HEK293 (cell line): ENCODE measurements around the gene C1GALT1C1L.

Source experiments
- GLIS2 ChIP-seq: fragments of 450-650 bp; formaldehyde crosslinking; IDR thresholded peaks from 2 replicates; pipeline ENCODE4 v1.5.1; 2016; ENCODE audit warnings: missing biosample characterization, missing genetic modification characterization
- KLF10 ChIP-seq: fragments of 450-650 bp; IDR thresholded peaks from 2 replicates; pipeline ENCODE4 v1.5.1; 2018; ENCODE audit warnings: missing biosample characterization, mild to moderate bottlenecking, missing genetic modification characterization
- MYNN ChIP-seq: fragments of 450-650 bp; formaldehyde crosslinking; IDR thresholded peaks from 2 replicates; pipeline ENCODE4 v1.5.1; 2016; ENCODE audit warnings: missing biosample characterization, missing genetic modification characterization, borderline replicate concordance
- RBAK ChIP-seq: fragments of 450-650 bp; formaldehyde crosslinking; IDR thresholded peaks from 2 replicates; pipeline ENCODE4 v1.5.1; 2016; ENCODE audit warnings: missing biosample characterization, missing genetic modification characterization
- REPIN1 ChIP-seq: fragments of 450-650 bp; formaldehyde crosslinking; IDR thresholded peaks from 2 replicates; pipeline ENCODE4 v1.5.1; 2017; ENCODE audit warnings: missing biosample characterization, missing genetic modification characterization, low read depth
- SALL2 ChIP-seq: fragments of 450-650 bp; formaldehyde crosslinking; IDR thresholded peaks from 2 replicates; pipeline ENCODE4 v1.5.0; 2017; ENCODE audit warnings: missing biosample characterization, mild to moderate bottlenecking, missing genetic modification characterization, borderline replicate concordance
- SP3 ChIP-seq: fragments of 450-650 bp; formaldehyde crosslinking; IDR thresholded peaks from 2 replicates; pipeline ENCODE4 v1.5.1; 2016; ENCODE audit warnings: missing biosample characterization, missing genetic modification characterization
- TCF7L2 ChIP-seq: IDR thresholded peaks from 2 replicates; pipeline ENCODE4 v1.6.1; 2011; ENCODE audit warnings: low read depth, mild to moderate bottlenecking, inconsistent platforms, low read length, moderate library complexity, borderline replicate concordance
- ZBTB20 ChIP-seq: fragments of 450-650 bp; formaldehyde crosslinking; IDR thresholded peaks from 2 replicates; pipeline ENCODE4 v1.5.1; 2016; ENCODE audit warnings: missing biosample characterization, missing genetic modification characterization
- ZBTB21 ChIP-seq: fragments of 450-650 bp; formaldehyde crosslinking; IDR thresholded peaks from 2 replicates; pipeline ENCODE4 v1.5.1; 2017; ENCODE audit warnings: missing biosample characterization, missing genetic modification characterization
- ZNF138 ChIP-seq: fragments of 450-650 bp; formaldehyde crosslinking; IDR thresholded peaks from 2 replicates; pipeline ENCODE4 v1.5.1; 2016; ENCODE audit warnings: missing biosample characterization, missing genetic modification characterization, borderline replicate concordance
- ZNF146 ChIP-seq: fragments of 450-650 bp; formaldehyde crosslinking; IDR thresholded peaks from 2 replicates; pipeline ENCODE4 v1.5.1; 2016; ENCODE audit warnings: missing biosample characterization, missing genetic modification characterization
- ZNF155 ChIP-seq: fragments of 450-650 bp; formaldehyde crosslinking; IDR thresholded peaks from 2 replicates; pipeline ENCODE4 v1.5.1; 2016; ENCODE audit warnings: missing biosample characterization, missing genetic modification characterization
- ZNF2 ChIP-seq: fragments of 450-650 bp; formaldehyde crosslinking; IDR thresholded peaks from 2 replicates; pipeline ENCODE4 v1.5.1; 2016; ENCODE audit warnings: missing biosample characterization, missing genetic modification characterization
- ZNF202 ChIP-seq: fragments of 450-650 bp; formaldehyde crosslinking; IDR thresholded peaks from 2 replicates; pipeline ENCODE4 v1.5.1; 2016; ENCODE audit warnings: missing biosample characterization, missing genetic modification characterization, borderline replicate concordance
- ZNF214 ChIP-seq: fragments of 450-650 bp; formaldehyde crosslinking; IDR thresholded peaks from 2 replicates; pipeline ENCODE4 v1.5.1; 2017; ENCODE audit warnings: missing biosample characterization, mild to moderate bottlenecking, missing genetic modification characterization, borderline replicate concordance
- ZNF266 ChIP-seq: fragments of 450-650 bp; formaldehyde crosslinking; IDR thresholded peaks from 2 replicates; pipeline ENCODE4 v1.5.1; 2016; ENCODE audit warnings: missing biosample characterization, missing genetic modification characterization, low read depth
- ZNF335 ChIP-seq: fragments of 450-650 bp; formaldehyde crosslinking; conservative IDR thresholded peaks from 2 replicates; pipeline ENCODE4 v1.5.1; 2016; ENCODE audit warnings: missing biosample characterization, missing genetic modification characterization
- ZNF350 ChIP-seq: fragments of 450-650 bp; formaldehyde crosslinking; IDR thresholded peaks from 2 replicates; pipeline ENCODE4 v1.5.0; 2017; ENCODE audit warnings: missing biosample characterization, mild to moderate bottlenecking, missing genetic modification characterization
- ZNF48 ChIP-seq: fragments of 450-650 bp; formaldehyde crosslinking; IDR thresholded peaks from 2 replicates; pipeline ENCODE4 v1.5.1; 2016; ENCODE audit warnings: missing biosample characterization, missing genetic modification characterization
- ZNF544 ChIP-seq: fragments of 450-650 bp; formaldehyde crosslinking; IDR thresholded peaks from 2 replicates; pipeline ENCODE4 v1.5.0; 2017; ENCODE audit warnings: missing biosample characterization, missing genetic modification characterization
- ZNF777 ChIP-seq: fragments of 450-650 bp; formaldehyde crosslinking; IDR thresholded peaks from 2 replicates; pipeline ENCODE4 v1.5.1; 2017; ENCODE audit warnings: missing biosample characterization, missing genetic modification characterization, borderline replicate concordance
- ZNF843 ChIP-seq: fragments of 450-650 bp; formaldehyde crosslinking; IDR thresholded peaks from 2 replicates; pipeline ENCODE4 v1.5.1; 2016; ENCODE audit warnings: missing biosample characterization, missing genetic modification characterization
- ZSCAN23 ChIP-seq: fragments of 450-650 bp; formaldehyde crosslinking; IDR thresholded peaks from 2 replicates; pipeline ENCODE4 v1.5.1; 2016; ENCODE audit warnings: missing biosample characterization, missing genetic modification characterization
- TF ChIP-seq, protein P1 (sequence below): fragments of 450-650 bp; formaldehyde crosslinking; IDR thresholded peaks from 2 replicates; pipeline ENCODE4 v1.5.1; 2016; ENCODE audit warnings: missing biosample characterization, missing genetic modification characterization
- TF ChIP-seq, protein P2 (sequence below): fragments of 450-650 bp; formaldehyde crosslinking; IDR thresholded peaks from 2 replicates; pipeline ENCODE4 v1.5.1; 2017; ENCODE audit warnings: missing biosample characterization, missing genetic modification characterization
- TF ChIP-seq, protein P3 (sequence below): fragments of 450-650 bp; formaldehyde crosslinking; IDR thresholded peaks from 2 replicates; pipeline ENCODE4 v1.5.1; 2016; ENCODE audit warnings: missing biosample characterization, missing genetic modification characterization
- TF ChIP-seq, protein P4 (sequence below): fragments of 450-650 bp; formaldehyde crosslinking; IDR thresholded peaks from 2 replicates; pipeline ENCODE4 v1.5.1; 2016; ENCODE audit warnings: missing biosample characterization, missing genetic modification characterization
- TF ChIP-seq, protein P5 (sequence below): fragments of 450-650 bp; formaldehyde crosslinking; IDR thresholded peaks from 2 replicates; pipeline ENCODE4 v1.5.1; 2016; ENCODE audit warnings: missing biosample characterization, missing genetic modification characterization, borderline replicate concordance

The C1GALT1C1L gene

DNA sequence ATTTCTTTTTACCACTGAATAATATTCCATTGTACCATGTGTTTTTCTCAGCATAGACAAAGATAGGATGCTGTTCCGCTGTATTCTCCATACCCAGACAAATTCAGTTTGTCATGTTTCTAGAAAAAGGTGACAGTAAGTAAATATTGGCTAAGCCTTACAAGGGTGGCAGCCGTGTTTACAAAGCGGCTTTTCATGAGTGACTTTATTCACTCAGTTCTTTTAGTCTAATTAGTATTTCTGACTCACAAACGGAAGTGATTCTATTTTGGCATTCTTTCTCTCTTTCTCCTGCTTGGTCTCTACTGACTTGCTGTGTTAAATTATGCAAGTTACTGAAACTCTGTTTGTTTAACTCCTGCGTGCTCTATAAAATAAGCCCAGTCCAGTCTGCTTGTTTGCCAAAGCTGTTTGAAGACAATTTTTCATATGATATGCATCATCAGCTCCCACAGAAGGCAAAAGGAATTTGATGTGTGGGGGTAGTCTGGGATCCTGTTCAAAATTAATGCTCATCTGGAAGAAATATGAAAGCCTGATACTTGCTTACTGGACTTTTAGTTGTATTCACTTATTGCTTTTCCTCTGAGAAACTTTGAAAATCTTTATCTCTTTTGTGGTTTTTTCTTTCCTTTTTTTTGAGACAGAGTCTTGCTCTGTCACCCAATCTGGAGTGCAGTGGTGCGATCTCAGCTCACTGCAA, 41.5 kb downstream of the C1GALT1C1L start (continued):
- TF ChIP-seq, protein P1, sequence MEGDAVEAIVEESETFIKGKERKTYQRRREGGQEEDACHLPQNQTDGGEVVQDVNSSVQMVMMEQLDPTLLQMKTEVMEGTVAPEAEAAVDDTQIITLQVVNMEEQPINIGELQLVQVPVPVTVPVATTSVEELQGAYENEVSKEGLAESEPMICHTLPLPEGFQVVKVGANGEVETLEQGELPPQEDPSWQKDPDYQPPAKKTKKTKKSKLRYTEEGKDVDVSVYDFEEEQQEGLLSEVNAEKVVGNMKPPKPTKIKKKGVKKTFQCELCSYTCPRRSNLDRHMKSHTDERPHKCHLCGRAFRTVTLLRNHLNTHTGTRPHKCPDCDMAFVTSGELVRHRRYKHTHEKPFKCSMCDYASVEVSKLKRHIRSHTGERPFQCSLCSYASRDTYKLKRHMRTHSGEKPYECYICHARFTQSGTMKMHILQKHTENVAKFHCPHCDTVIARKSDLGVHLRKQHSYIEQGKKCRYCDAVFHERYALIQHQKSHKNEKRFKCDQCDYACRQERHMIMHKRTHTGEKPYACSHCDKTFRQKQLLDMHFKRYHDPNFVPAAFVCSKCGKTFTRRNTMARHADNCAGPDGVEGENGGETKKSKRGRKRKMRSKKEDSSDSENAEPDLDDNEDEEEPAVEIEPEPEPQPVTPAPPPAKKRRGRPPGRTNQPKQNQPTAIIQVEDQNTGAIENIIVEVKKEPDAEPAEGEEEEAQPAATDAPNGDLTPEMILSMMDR = no peak
- no peak for TF ChIP-seq ZNF214
- TF ChIP-seq TCF7L2 = no peak
- 0 out of 2 replicates have a peak, but pooled peaks have one; percentile 58 for TF ChIP-seq ZSCAN23 (tag by site-specific recombination)
- TF ChIP-seq ZNF335 (tag by site-specific recombination) = no peak; the same call in 1 of the 2 replicates
- TF ChIP-seq ZNF544 (tag by site-specific recombination) = no peak
- peak; percentile 30; the same call in 1 of the 2 replicates for TF ChIP-seq KLF10 (tag by site-specific recombination)
- TF ChIP-seq ZBTB21 = no peak
- TF ChIP-seq GLIS2 (tag by site-specific recombination) = no peak
- TF ChIP-seq, protein P2, sequence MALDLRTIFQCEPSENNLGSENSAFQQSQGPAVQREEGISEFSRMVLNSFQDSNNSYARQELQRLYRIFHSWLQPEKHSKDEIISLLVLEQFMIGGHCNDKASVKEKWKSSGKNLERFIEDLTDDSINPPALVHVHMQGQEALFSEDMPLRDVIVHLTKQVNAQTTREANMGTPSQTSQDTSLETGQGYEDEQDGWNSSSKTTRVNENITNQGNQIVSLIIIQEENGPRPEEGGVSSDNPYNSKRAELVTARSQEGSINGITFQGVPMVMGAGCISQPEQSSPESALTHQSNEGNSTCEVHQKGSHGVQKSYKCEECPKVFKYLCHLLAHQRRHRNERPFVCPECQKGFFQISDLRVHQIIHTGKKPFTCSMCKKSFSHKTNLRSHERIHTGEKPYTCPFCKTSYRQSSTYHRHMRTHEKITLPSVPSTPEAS = no peak
- no peak for TF ChIP-seq SP3 (tag by site-specific recombination)
- TF ChIP-seq ZNF266 (tag by site-specific recombination) = no peak
- TF ChIP-seq ZNF138 (tag by site-specific recombination) = no peak
- TF ChIP-seq ZNF48 (tag by site-specific recombination) = no peak
- TF ChIP-seq ZNF202 (tag by site-specific recombination) = no peak
- no peak for TF ChIP-seq MYNN (tag by site-specific recombination)
- TF ChIP-seq ZNF146 (tag by site-specific recombination) = peak; percentile 22; the same call in 1 of the 2 replicates
- TF ChIP-seq, protein P3, sequence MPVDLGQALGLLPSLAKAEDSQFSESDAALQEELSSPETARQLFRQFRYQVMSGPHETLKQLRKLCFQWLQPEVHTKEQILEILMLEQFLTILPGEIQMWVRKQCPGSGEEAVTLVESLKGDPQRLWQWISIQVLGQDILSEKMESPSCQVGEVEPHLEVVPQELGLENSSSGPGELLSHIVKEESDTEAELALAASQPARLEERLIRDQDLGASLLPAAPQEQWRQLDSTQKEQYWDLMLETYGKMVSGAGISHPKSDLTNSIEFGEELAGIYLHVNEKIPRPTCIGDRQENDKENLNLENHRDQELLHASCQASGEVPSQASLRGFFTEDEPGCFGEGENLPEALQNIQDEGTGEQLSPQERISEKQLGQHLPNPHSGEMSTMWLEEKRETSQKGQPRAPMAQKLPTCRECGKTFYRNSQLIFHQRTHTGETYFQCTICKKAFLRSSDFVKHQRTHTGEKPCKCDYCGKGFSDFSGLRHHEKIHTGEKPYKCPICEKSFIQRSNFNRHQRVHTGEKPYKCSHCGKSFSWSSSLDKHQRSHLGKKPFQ = 0 out of 2 replicates have a peak, but pooled peaks have one; percentile 11
- no peak for TF ChIP-seq RBAK
- 0 out of 2 replicates have a peak, but pooled peaks have one; percentile 21 for TF ChIP-seq ZNF843
- TF ChIP-seq REPIN1 (tag by site-specific recombination) = no peak
- no peak for TF ChIP-seq SALL2 (tag by site-specific recombination)
- TF ChIP-seq ZNF2 (tag by site-specific recombination) = peak; percentile 30; the same call in 1 of the 2 replicates
- no peak for TF ChIP-seq ZNF155 (tag by site-specific recombination)
- TF ChIP-seq ZNF777 (tag by site-specific recombination) = no peak
- TF ChIP-seq, protein P4, sequence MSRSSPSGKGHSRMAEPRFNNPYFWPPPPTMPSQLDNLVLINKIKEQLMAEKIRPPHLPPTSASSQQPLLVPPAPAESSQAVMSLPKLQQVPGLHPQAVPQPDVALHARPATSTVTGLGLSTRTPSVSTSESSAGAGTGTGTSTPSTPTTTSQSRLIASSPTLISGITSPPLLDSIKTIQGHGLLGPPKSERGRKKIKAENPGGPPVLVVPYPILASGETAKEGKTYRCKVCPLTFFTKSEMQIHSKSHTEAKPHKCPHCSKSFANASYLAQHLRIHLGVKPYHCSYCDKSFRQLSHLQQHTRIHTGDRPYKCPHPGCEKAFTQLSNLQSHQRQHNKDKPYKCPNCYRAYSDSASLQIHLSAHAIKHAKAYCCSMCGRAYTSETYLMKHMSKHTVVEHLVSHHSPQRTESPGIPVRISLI (tag by site-specific recombination) = 0 out of 2 replicates have a peak, but pooled peaks have one; percentile 41
- no peak for TF ChIP-seq ZNF350 (tag by site-specific recombination)
- TF ChIP-seq ZBTB20 = no peak
- TF ChIP-seq, protein P5, sequence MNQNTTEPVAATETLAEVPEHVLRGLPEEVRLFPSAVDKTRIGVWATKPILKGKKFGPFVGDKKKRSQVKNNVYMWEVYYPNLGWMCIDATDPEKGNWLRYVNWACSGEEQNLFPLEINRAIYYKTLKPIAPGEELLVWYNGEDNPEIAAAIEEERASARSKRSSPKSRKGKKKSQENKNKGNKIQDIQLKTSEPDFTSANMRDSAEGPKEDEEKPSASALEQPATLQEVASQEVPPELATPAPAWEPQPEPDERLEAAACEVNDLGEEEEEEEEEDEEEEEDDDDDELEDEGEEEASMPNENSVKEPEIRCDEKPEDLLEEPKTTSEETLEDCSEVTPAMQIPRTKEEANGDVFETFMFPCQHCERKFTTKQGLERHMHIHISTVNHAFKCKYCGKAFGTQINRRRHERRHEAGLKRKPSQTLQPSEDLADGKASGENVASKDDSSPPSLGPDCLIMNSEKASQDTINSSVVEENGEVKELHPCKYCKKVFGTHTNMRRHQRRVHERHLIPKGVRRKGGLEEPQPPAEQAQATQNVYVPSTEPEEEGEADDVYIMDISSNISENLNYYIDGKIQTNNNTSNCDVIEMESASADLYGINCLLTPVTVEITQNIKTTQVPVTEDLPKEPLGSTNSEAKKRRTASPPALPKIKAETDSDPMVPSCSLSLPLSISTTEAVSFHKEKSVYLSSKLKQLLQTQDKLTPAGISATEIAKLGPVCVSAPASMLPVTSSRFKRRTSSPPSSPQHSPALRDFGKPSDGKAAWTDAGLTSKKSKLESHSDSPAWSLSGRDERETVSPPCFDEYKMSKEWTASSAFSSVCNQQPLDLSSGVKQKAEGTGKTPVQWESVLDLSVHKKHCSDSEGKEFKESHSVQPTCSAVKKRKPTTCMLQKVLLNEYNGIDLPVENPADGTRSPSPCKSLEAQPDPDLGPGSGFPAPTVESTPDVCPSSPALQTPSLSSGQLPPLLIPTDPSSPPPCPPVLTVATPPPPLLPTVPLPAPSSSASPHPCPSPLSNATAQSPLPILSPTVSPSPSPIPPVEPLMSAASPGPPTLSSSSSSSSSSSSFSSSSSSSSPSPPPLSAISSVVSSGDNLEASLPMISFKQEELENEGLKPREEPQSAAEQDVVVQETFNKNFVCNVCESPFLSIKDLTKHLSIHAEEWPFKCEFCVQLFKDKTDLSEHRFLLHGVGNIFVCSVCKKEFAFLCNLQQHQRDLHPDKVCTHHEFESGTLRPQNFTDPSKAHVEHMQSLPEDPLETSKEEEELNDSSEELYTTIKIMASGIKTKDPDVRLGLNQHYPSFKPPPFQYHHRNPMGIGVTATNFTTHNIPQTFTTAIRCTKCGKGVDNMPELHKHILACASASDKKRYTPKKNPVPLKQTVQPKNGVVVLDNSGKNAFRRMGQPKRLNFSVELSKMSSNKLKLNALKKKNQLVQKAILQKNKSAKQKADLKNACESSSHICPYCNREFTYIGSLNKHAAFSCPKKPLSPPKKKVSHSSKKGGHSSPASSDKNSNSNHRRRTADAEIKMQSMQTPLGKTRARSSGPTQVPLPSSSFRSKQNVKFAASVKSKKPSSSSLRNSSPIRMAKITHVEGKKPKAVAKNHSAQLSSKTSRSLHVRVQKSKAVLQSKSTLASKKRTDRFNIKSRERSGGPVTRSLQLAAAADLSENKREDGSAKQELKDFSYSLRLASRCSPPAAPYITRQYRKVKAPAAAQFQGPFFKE (tag by site-specific recombination) = no peak
